SK-N-SH (cell line): Measurements from ENCODE around the gene PLEKHH1.

Experiments
- EZH2phosphoT487 ChIP-seq: fragments of 200-600 bp; sonication (generic); IDR thresholded peaks from 2 replicates; pipeline ENCODE4 v1.6.1; 2017; ENCODE audit warnings: low read depth, mixed run types, mild to moderate bottlenecking, antibody characterized with exemption, moderate library complexity, borderline replicate concordance
- FOXM1 ChIP-seq: IDR thresholded peaks from 2 replicates; pipeline ENCODE4 v1.4.0; 2012; ENCODE audit warnings: low read depth, mild to moderate bottlenecking
- GABPA ChIP-seq: IDR thresholded peaks from 2 replicates; pipeline ENCODE4 v1.4.0; 2012; ENCODE audit warnings: low read depth, mild to moderate bottlenecking
- MXI1 ChIP-seq: IDR thresholded peaks from 2 replicates; pipeline ENCODE4 v1.6.1; 2012; ENCODE audit warnings: mild to moderate bottlenecking, low read depth, low read length, improper control_type of control experiment
- POLR2AphosphoS5 ChIP-seq: IDR thresholded peaks from 2 replicates; pipeline ENCODE4 v1.6.1; 2012; ENCODE audit warnings: low read depth, low read length
- RAD21 ChIP-seq: IDR thresholded peaks from 2 replicates; pipeline ENCODE4 v1.6.1; 2012; ENCODE audit warnings: mild to moderate bottlenecking, low read length
- RFX5 ChIP-seq: IDR thresholded peaks from 2 replicates; pipeline ENCODE4 v1.6.1; 2012; ENCODE audit warnings: mild to moderate bottlenecking, improper control_type of control experiment, low read length
- RXRA ChIP-seq: IDR thresholded peaks from 2 replicates; pipeline ENCODE4 v1.4.0; 2012; ENCODE audit warnings: low read depth, mild to moderate bottlenecking, borderline replicate concordance
- TAF1 ChIP-seq: IDR thresholded peaks from 2 replicates; pipeline ENCODE4 v1.6.1; 2012; ENCODE audit warnings: low read depth, mild to moderate bottlenecking, low read length, moderate library complexity, borderline replicate concordance
- TEAD4 ChIP-seq: IDR thresholded peaks from 2 replicates; pipeline ENCODE4 v1.4.0; 2012; ENCODE audit warnings: mild to moderate bottlenecking, borderline replicate concordance; ENCODE audit not compliant: insufficient read depth
- USF2 ChIP-seq: fragments of 150-350 bp; IDR thresholded peaks from 2 replicates; pipeline ENCODE4 v1.6.1; 2017; ENCODE audit warnings: antibody characterized with exemption, low read length, low read depth, borderline replicate concordance
- YY1 ChIP-seq: IDR thresholded peaks from 2 replicates; pipeline ENCODE4 v1.4.0; 2012; ENCODE audit warnings: low read depth, mild to moderate bottlenecking
- TF ChIP-seq, protein P1 (sequence below): fragments of 200-600 bp; sonication (generic); IDR thresholded peaks from 2 replicates; pipeline ENCODE4 v1.6.1; 2017; ENCODE audit warnings: antibody characterized with exemption, mild to moderate bottlenecking, moderate library complexity

DNA sequence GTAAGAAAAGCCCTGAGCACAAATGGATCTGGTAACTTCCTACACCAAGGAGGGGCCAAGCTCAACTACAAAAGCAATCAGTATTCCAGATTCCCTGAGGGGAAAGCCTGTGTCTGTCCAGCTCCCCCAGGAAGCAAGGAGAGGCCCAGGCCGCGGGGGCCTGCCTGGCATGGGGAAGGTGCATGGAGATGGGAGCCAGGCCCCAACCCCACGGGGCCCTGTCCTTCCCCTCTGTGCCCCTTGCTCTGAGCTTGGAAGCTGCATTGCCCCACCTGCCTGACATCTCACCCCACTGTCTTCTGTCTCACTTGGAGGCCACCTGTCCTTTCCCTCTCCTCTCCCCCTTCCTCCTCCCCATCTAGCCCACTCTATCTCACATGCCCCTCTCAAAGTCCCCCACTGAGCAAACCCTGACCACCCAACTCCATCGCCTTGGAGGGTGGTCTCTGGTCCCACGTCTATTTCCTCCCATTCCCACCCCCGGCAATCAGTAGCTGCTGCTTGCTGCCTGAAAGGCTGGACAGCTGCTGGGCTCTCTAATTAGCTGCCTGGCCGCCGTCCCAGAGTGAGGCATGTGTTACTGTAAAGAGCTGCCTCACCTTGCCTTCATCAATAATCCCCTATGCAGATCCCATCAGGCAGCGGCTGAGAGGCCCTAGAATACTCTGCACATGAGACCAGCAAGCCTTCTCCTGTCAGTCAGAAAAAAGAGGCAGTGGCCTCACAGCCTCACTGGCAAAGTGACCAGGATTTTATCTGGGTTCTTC is 41.2 kb upstream of the PLEKHH1 start:
- TF ChIP-seq POLR2AphosphoS5, result no peak
- TF ChIP-seq, protein P1, sequence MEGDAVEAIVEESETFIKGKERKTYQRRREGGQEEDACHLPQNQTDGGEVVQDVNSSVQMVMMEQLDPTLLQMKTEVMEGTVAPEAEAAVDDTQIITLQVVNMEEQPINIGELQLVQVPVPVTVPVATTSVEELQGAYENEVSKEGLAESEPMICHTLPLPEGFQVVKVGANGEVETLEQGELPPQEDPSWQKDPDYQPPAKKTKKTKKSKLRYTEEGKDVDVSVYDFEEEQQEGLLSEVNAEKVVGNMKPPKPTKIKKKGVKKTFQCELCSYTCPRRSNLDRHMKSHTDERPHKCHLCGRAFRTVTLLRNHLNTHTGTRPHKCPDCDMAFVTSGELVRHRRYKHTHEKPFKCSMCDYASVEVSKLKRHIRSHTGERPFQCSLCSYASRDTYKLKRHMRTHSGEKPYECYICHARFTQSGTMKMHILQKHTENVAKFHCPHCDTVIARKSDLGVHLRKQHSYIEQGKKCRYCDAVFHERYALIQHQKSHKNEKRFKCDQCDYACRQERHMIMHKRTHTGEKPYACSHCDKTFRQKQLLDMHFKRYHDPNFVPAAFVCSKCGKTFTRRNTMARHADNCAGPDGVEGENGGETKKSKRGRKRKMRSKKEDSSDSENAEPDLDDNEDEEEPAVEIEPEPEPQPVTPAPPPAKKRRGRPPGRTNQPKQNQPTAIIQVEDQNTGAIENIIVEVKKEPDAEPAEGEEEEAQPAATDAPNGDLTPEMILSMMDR, result no peak
- TF ChIP-seq FOXM1, result no peak
- no peak for TF ChIP-seq RAD21
- no peak for TF ChIP-seq RFX5
- TF ChIP-seq TAF1, result no peak
- TF ChIP-seq YY1, result no peak
- TF ChIP-seq USF2, result no peak
- TF ChIP-seq TEAD4, result no peak
- peak; percentile 46; the same call in 1 of the 2 replicates for TF ChIP-seq MXI1
- TF ChIP-seq EZH2phosphoT487, result no peak
- no peak for TF ChIP-seq RXRA
- TF ChIP-seq GABPA, result no peak
